Type B pancreatic cell (in vitro differentiated cells): Measurements from ENCODE around the gene ARAP3. TPM values are rescaled to one million over a fixed set of nuclear protein-coding genes. Genes with fewer than 3 reads are reported as not detected.

ENCODE experiments used
- DNase-seq: peaks from one replicate; pipeline ENCODE4 v3.0.0; 2021; ENCODE audit warnings: mixed read lengths; ENCODE audit not compliant: unreplicated experiment; ENCODE audit errors: extremely low spot score
- H3K27ac Mint-ChIP-seq: 2 replicates; pipeline ENCODE4 v1.8.0; 2021; ENCODE audit warnings: mild to moderate bottlenecking, mixed read lengths
- H3K27me3 Mint-ChIP-seq: 2 replicates; pipeline ENCODE4 v1.8.0; 2021; ENCODE audit warnings: mixed read lengths
- H3K36me3 Mint-ChIP-seq: 2 replicates; pipeline ENCODE4 v1.8.0; 2021; ENCODE audit warnings: mixed read lengths
- H3K4me1 Mint-ChIP-seq: one replicate; pipeline ENCODE4 v1.8.0; 2021; ENCODE audit warnings: mixed read lengths; ENCODE audit not compliant: unreplicated experiment
- H3K4me3 Mint-ChIP-seq: 2 replicates; pipeline ENCODE4 v1.8.0; 2021; ENCODE audit warnings: mild to moderate bottlenecking, mixed read lengths
- H3K9me3 Mint-ChIP-seq: 2 replicates; pipeline ENCODE4 v1.8.0; 2021; ENCODE audit warnings: mixed read lengths
- total RNA-seq: library from RNA; stranded (reverse); gene quantifications from 2 replicates; pipeline ENCODE4 v1.2.1, GENCODE V29; 2021; ENCODE audit warnings: low replicate concordance
- TF ChIP-seq, protein P1 (sequence below): fragments of 200-600 bp; sonication (generic); conservative IDR thresholded peaks from 2 replicates; pipeline ENCODE4 v1.5.0; 2021; ENCODE audit warnings: antibody characterized with exemption, mild to moderate bottlenecking

Gene ARAP3
- total RNA-seq, 1 donor from 2014 or later = 8.4 TPM

DNA sequence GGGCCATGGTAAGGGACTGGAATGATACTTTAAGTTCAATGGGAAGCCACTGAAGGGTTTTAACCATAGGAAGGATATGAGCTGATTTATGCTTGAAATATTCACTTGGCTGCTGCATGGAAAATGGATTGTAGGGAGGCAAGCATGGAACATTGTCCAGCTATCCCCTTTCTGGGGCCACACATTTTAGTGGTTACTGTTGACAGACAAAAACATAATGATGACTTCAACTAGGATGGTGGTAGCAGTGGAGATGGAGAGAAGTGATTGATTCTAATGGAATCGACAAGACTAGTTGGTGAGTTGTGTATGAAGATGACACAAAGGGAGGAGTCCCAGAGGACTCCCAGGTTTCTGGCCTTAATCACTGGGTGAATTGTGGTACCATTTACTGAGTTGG is 24.6 kb downstream of the ARAP3 start:
- Mint-ChIP-seq H3K4me3 (no peak overlapping the region), H3K4me1 (no peaks in the 10 kb centered on the region), H3K36me3 (peaks cover 3% of the 10 kb centered on the region), H3K27ac (no peak overlapping the region), H3K9me3 (no peaks in the 10 kb centered on the region), H3K27me3 (no peaks in the 10 kb centered on the region)
- TF ChIP-seq, protein P1, sequence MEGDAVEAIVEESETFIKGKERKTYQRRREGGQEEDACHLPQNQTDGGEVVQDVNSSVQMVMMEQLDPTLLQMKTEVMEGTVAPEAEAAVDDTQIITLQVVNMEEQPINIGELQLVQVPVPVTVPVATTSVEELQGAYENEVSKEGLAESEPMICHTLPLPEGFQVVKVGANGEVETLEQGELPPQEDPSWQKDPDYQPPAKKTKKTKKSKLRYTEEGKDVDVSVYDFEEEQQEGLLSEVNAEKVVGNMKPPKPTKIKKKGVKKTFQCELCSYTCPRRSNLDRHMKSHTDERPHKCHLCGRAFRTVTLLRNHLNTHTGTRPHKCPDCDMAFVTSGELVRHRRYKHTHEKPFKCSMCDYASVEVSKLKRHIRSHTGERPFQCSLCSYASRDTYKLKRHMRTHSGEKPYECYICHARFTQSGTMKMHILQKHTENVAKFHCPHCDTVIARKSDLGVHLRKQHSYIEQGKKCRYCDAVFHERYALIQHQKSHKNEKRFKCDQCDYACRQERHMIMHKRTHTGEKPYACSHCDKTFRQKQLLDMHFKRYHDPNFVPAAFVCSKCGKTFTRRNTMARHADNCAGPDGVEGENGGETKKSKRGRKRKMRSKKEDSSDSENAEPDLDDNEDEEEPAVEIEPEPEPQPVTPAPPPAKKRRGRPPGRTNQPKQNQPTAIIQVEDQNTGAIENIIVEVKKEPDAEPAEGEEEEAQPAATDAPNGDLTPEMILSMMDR = no peak
- DNase-seq = no peak

DNA sequence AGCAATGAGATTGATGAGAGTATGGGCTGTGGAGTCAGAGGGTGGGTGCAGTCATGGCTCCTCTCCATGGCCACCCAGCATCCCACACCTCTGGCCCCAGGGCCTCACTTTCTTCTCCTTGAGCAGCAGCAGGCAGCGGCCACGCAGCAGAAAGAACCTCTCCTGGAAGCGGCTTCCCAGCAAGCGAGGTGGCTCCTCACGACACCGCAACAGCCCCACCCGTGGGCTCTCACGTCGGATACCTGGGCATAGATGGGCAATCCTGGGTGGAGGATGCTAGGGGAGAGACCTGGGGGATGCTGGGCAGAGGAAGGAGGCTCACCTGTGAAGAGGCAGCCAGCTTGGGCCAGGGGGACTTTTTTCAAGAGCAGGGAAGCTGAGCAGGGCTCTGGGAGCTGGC is 25.6 kb downstream of the ARAP3 start:
- no peak overlapping the region for H3K4me3 Mint-ChIP-seq
- H3K27me3 Mint-ChIP-seq = no peaks in the 10 kb centered on the region
- DNase-seq = no peak
- peaks cover 3% of the 10 kb centered on the region for H3K36me3 Mint-ChIP-seq
- H3K27ac Mint-ChIP-seq = no peak overlapping the region
- no peaks in the 10 kb centered on the region for H3K4me1 Mint-ChIP-seq
- H3K9me3 Mint-ChIP-seq = no peaks in the 10 kb centered on the region
- TF ChIP-seq, protein P1 = no peak

DNA sequence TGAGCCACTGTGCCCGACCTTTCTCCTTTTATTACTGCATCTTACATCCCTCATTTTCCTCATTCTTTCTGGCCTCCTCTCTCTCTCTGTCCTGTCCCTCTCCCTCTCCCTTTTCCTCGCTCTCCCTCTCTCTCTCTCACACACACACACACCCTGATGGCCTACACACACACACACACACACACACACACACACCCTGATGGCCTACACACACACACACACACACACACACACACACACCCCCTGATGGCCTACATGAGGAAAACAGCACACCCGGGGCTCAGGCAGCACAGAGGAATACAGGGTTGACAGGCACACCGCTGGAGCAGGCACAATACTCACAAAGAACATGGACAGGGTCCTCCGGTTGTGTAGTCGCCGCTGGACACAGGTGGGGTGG is 27.0 kb downstream of the ARAP3 start:
- Mint-ChIP-seq H3K4me1 (peaks cover 4% of the 10 kb centered on the region), H3K9me3 (no peaks in the 10 kb centered on the region), H3K27me3 (no peaks in the 10 kb centered on the region), H3K4me3 (no peak overlapping the region), H3K36me3 (peaks cover 3% of the 10 kb centered on the region), H3K27ac (no peak overlapping the region)
- no peak for DNase-seq
- TF ChIP-seq, protein P1 = no peak

DNA sequence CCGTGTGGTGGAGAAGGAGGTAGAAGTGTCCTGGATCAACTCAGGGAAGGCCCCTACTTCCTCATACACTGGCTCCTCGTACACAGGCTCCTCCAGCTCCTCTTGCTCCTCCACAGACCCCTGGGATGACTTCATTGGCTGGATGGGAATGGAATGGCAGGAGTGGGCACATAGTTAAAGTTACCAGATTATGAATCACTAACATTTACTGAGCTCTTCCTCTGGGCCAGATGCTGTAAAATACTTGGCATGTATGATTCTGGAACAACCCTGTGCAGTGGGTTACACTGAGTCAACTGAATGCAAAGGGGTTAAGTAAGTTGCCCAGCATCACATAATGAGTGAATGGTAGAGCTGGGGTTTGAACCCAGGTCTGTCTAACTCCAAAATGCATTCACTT is 27.7 kb downstream of the ARAP3 start:
- peaks cover 2% of the 10 kb centered on the region for H3K36me3 Mint-ChIP-seq

DNA sequence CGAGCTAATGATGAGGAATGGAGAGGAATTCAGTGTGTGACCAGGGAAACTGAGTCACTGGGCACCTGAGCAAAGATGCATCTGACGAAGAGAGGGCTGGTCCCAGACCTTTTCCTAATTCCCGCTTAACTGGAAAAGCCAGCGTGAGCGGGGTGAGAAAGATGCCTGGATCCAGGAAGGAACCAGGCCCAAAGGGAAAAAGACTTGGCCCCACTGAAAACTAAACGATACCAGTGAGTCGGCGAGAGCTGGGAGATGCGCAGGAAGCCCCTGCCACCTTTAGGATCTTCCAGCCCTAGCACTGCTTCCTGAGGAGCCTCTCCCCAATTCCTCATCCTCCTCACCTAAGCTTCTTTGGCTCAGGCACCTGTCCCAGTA is 30.3 kb downstream of the ARAP3 start:
- Mint-ChIP-seq H3K4me1 (peaks cover 4% of the 10 kb centered on the region), H3K9me3 (no peaks in the 10 kb centered on the region), H3K36me3 (no peaks in the 10 kb centered on the region), H3K27me3 (no peaks in the 10 kb centered on the region), H3K4me3 (peak overlapping the region; percentile 99), H3K27ac (peak overlapping the region; percentile 9)
- DNase-seq = no peak
- TF ChIP-seq, protein P1 = no peak

More for the DNA sequence above, 27.7 kb downstream of the ARAP3 start:
- Mint-ChIP-seq H3K27ac (no peak overlapping the region), H3K4me3 (no peak overlapping the region), H3K4me1 (peaks cover 4% of the 10 kb centered on the region), H3K9me3 (no peaks in the 10 kb centered on the region), H3K27me3 (no peaks in the 10 kb centered on the region)
- TF ChIP-seq, protein P1 = no peak
- no peak for DNase-seq
